ENCODE data around the gene COX19. TPM values are rescaled to one million over a fixed set of nuclear protein-coding genes. Genes with fewer than 3 reads are reported as not detected.

COX19 gene
- total RNA-seq, 1 donor from 2014 or later = 9.4 TPM

GRCh38 chr7:986766-987751 is 11.7 kb upstream of the COX19 start:
- DNase-seq = no peak

GRCh38 chr7:985915-986741 is 10.8 kb upstream of the COX19 start:
- H3K27ac ChIP-seq = no peak overlapping the region
- no peaks in the 10 kb centered on the region for H3K36me3 ChIP-seq
- H3K4me3 ChIP-seq = no peak overlapping the region
- TF ChIP-seq CTCF (IDR thresholded peaks at IDR 0.05) = no peak
- intact Hi-C loops (cut with DNase I) = no loop called here
- ATAC-seq (no peak), DNase-seq (peak; percentile 62)
- H3K27me3 ChIP-seq = peaks cover 40% of the 10 kb centered on the region
- no peaks in the 10 kb centered on the region for H3K9me3 ChIP-seq
- no peaks in the 10 kb centered on the region for H3K4me1 ChIP-seq

More at GRCh38 chr7:986766-987751, 11.7 kb upstream of the COX19 start:
- Histone ChIP-seq H3K27ac (no peak overlapping the region), H3K9me3 (no peaks in the 10 kb centered on the region), H3K4me3 (no peak overlapping the region), H3K27me3 (peaks cover 40% of the 10 kb centered on the region), H3K4me1 (no peaks in the 10 kb centered on the region), H3K36me3 (no peaks in the 10 kb centered on the region)
- intact Hi-C loops (cut with DNase I) = no loop called here
- TF ChIP-seq CTCF (IDR thresholded peaks at IDR 0.05) = no peak
- ATAC-seq = no peak

DNA sequence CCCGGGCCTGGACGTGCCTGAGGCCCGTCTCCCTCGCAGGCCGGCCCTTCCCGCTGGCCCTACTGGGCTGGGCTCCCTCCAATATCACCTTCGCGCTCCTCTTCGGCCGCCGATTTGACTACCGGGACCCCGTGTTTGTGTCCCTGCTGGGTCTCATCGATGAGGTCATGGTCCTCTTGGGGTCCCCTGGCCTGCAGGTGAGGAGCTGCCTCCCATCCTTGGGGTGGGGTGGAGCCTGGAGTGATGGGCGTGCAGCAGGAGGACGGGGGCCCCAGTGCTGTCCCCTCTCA is 9.7 kb upstream of the COX19 start:
- Histone ChIP-seq H3K9me3 (no peaks in the 10 kb centered on the region), H3K4me1 (no peaks in the 10 kb centered on the region), H3K27me3 (peaks cover 40% of the 10 kb centered on the region), H3K4me3 (no peak overlapping the region), H3K36me3 (no peaks in the 10 kb centered on the region), H3K27ac (no peak overlapping the region)
- no peak for TF ChIP-seq CTCF (IDR thresholded peaks at IDR 0.05)
- intact Hi-C loops (cut with DNase I) = no loop called here
- ATAC-seq (no peak), DNase-seq (no peak)

DNA sequence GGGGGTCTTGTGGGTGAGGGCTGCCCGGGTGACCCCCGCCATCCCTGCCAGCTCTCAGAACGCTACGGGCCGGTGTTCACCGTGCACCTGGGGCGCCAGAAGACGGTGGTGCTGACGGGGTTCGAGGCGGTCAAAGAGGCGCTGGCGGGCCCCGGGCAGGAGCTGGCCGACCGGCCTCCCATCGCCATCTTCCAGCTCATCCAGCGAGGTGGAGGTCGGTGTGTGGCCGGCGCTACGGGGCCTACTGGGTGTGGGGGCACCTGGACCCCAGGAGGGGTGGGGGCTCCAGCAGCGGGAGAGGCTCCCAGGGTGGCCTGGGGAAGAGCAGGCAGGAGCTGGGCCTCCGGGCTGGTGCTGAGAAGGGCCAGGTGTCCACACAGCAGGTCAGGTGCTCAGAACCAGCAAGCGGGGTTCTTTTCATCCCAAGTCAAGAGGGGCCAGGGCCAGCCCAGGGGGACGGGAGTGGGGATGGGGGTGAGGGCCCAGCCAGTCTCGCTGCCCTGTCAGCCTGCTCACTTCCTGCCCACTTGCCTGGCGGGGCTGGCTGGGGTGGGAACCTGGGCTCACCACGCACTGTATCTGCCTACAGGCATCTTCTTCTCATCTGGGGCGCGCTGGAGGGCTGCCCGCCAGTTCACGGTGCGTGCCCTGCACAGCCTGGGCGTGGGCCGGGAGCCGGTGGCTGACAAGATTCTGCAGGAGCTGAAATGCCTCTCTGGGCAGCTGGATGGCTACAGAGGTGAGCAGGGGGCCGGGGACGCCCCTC is 9.2 kb upstream of the COX19 start:
- Histone ChIP-seq H3K36me3 (no peaks in the 10 kb centered on the region), H3K4me3 (no peak overlapping the region), H3K4me1 (no peaks in the 10 kb centered on the region), H3K27me3 (peaks cover 39% of the 10 kb centered on the region), H3K27ac (no peak overlapping the region), H3K9me3 (no peaks in the 10 kb centered on the region)
- intact Hi-C loops (cut with DNase I) = no loop called here
- DNase-seq (peak; percentile 59), ATAC-seq (no peak)
- TF ChIP-seq CTCF (IDR thresholded peaks at IDR 0.05) = no peak

DNA sequence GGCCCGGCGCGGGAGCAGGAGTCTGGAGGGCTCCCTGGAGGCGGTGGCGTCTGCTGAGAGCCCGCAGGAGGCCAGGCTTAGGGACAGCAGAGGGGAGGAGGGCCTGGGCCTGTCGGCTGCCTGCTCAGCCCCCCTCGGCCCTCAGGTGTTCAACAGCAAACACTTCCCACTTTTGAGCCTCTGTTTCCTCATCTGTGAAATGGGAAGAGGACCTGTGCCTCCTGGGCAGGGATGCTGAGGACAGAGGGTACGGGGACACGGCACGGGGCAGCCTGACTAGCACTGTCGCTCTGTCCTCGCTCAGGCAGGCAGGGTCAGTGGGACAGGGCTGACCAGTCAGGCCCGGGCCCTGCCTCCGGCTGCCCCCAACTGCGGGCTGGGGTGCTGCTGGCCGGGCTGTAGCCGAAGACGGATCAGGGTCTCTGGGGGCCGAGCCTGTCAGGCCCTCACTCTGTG is 8.3 kb upstream of the COX19 start:
- DNase-seq = peak; percentile 58
- no peak for TF ChIP-seq CTCF (IDR thresholded peaks at IDR 0.05)
- no peak for ATAC-seq
- no peaks in the 10 kb centered on the region for H3K36me3 ChIP-seq
- intact Hi-C loops (cut with DNase I) = no loop called here
- H3K27ac ChIP-seq = no peak overlapping the region
- H3K4me1 ChIP-seq = no peaks in the 10 kb centered on the region
- no peak overlapping the region for H3K4me3 ChIP-seq
- peaks cover 31% of the 10 kb centered on the region for H3K27me3 ChIP-seq
- H3K9me3 ChIP-seq = no peaks in the 10 kb centered on the region

All from upper lobe of right lung (tissue), 1 donor.